HL-60/S4 treated with phorbol 12-myristate 13-acetate at 8.2 ng/mL for 4 days and 3 days (cell line): ENCODE data around the gene MRPL23.

Source experiments
- in situ Hi-C: fragments of 300-500 bp; cut with MboI; formaldehyde crosslinking; loops from 2 replicates; pipeline ENCODE4 v1.15.0; 2022; ENCODE audit warnings: low sequenced_read_pairs

The MRPL23 gene

DNA sequence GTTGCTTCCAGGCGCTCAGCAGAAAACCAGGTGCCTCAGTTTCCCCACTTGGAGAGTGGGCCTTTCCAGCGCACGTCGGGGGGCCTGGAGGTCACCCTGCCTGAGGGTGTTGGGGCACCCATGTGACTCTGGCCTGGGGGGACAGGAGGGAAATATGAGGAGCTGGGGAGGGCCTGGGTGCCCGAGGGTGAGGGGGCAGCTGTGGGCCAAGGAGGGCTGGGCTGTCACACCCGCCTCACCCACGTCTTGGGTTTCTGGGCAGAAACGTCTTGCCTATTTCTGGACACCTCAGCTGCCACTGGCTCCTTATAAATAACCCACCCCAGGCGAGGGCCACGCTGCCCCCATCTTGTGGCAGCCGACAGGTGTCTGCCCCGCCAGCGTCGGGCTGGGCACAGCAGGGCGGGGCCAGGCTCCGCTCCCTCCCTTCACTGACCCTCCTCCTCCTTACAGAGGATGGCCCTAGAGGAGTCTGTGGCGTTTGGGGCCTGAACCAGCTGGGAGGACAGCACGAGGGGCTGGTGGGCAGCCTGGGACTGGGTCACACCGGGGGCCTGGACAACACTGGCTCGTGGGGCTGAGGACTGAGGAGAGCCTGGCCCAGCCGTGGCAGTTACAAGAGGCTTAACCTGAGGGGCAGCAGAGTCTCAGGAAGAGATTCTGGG lies 26.1 kb upstream of the MRPL23 start:
- in situ Hi-C loops: no loop called here

- in situ Hi-C loops: no loop called here
These were observed 25.5 kb upstream of the MRPL23 start for GRCh38 chr11:1921574-1922141.

GRCh38 chr11:1922481-1923081 lies 24.6 kb upstream of the MRPL23 start:
- in situ Hi-C loops: no loop called here

DNA sequence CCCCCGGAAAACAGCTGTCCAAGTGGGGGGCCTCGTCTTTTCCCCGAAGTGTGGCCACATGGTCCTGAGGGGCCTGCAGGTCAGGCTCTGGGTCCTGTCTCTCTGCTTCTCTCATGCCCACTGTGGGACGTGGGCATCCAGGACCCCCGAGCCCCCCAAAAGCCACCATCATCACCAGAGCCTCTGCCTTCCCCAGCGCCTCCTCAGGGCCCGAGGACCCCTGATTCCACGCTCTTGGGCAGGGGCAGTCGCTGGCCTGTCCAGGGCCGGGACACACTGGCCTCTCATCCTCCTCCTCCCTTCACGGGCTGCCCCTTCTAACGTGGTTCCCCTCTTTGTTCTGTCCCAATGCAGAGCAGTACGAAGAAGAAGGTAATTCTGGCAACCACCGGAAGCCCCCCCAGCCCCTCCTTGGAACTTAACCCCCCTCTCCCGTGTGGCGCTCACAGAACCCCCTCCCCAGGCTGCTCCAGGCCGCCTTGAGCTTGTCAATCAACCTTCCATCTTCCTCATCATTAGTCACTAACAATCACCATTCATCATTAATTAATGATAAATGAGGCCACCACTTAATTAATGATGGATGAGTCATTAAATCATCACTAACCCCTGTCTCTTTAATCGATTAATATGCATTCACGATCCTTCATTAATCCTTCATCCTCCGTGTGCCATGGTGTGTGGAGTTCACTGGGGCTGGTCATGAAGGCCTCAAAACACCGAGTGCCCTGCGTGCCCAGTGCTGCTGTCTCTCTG lies 23.8 kb upstream of the MRPL23 start:
- in situ Hi-C loops: no loop called here

DNA sequence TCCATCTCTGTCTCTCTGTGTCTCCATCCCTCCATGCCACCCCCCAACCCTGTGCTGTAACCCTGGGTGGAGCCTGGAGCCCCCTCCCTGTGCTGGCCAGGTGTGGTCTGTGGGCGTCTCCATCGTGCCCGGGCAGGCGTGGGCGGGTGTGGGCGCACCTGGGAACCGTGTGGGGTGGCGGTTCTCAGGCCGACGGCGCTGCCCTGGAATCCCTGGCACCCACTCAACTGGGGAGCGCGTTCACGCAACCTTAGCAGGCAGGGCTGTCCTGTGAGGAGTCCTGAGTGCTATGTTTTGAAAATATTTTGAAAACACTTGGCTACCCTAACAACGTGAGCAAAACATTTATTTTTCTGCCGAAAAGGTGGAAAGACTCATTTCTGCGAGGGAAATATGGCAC lies 23.0 kb upstream of the MRPL23 start:
- in situ Hi-C loops: no loop called here

- in situ Hi-C loops: no loop called here
These were observed 22.3 kb upstream of the MRPL23 start for GRCh38 chr11:1924646-1925372.

- in situ Hi-C loops: no loop called here
These were observed 21.6 kb upstream of the MRPL23 start for GRCh38 chr11:1925373-1926155.

- in situ Hi-C loops: no loop called here
These were observed 20.7 kb upstream of the MRPL23 start for GRCh38 chr11:1926156-1927025.

GRCh38 chr11:1927026-1927847 lies 19.9 kb upstream of the MRPL23 start:
- in situ Hi-C loops: no loop called here

GRCh38 chr11:1927848-1928469 lies 19.2 kb upstream of the MRPL23 start:
- in situ Hi-C loops: no loop called here

DNA sequence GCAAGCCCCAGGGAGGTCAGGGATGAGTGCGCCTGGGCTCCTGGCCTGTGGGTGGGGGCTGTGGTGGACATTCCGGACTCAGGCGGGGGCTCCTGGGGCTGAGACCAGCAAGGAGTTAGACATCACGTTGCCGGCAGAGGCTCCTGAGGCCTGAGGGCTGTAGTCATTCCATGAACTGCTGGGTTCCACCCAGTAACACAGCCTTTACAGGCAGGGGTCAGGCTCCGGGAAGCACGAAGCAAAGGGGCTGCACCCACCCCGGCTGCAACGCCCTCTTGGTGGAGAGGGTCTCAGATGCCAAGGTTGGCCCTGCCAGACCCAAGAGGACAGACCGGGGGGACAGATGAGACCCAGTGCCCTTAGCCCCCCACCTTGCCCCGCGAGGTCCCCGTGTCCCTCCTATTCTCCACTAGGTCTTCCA lies 18.7 kb upstream of the MRPL23 start:
- in situ Hi-C loops: no loop called here

DNA sequence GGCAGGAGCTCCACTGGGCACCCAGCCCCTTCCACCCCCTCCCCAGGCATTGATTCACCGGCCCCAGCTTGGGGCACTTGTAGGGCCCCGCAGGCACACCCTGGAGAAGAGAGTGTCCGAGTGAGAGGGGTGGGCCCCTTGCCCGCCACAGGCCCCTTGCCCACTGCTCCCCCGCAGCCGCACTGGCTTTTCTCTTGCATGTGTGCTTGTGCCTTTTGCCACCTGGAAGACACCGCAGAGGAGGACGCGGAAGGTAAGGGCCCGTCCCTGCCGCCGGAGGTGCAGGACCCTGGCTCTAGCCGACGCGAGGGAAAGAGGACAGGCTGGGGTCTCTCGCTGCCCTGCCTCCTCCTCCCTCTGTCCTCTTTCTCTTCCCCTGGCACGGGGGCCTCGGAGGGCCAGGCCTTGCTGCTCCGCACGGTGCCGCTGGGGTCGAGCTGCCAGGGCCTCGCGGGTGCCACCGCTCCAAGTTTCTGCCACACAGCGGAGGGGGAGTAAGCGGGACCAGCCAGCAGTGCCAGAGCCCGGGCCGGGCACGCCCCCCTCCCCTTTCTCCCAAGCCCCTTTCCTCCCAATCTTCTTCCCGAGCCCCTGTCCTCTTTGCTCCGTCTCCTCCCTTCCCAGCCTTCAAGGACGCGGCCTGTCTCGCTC lies 18.1 kb upstream of the MRPL23 start:
- in situ Hi-C loops: no loop called here

DNA sequence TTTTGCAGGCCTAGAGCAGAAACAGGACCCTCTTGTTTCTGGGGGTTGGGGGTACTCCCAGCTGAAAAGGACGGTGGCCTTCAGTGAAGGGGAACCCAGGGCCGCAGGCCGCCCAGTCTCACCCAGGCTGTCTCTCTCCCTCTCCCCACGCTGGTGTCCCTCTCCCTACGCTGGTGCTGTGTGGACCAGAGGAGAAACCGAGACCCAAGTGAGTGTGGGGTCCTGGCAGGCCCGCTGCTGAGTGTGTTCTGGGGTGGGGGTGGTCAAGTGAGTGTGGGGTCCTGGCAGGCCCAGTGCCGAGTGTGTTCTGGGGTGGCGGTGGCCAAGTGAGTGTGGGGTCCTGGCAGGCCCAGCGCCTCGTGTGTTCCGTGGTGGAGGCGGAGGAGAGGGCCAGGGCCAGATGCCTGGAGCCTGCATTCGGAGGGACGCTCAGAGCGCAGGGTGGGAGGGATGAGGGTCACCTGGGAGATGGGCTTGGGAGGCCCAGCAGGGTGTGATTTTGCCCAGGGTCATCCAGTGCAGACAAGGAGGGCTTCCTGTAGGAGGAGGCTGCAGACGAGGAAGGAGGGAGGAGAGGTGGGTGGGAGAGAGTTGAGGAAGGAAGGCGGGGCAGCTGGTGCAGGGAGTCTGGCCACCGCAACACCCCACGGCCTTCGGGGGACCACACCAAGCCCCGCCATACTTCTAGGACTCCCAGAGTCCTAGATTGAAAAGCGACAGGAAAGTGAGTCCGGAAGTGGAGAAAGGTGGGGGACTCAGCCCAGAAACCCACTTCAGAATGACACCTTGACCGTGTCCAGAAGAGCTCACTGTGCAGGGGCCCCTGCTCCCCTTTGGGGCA lies 17.3 kb upstream of the MRPL23 start:
- in situ Hi-C loops: no loop called here

DNA sequence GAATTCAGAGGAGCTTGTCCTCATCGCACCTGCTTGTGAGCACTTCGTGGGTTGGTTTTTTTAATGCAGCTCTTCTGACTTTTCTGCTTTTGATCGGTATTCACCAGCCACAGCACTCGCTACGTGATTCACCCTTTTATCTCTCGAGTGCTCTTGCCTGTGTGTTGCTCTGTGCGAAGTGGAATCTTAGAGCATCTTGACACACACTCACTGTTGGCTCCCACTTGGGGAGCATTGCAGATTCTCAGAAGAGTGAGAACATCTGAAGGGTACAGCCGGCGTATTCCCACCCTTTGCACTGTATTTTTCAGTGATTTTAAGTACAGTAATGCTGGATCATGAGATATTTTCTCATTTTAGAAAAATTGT lies 16.7 kb upstream of the MRPL23 start:
- in situ Hi-C loops: no loop called here

GRCh38 chr11:1931341-1932104 lies 15.6 kb upstream of the MRPL23 start:
- in situ Hi-C loops: no loop called here

- in situ Hi-C loops: no loop called here
These were observed 15.0 kb upstream of the MRPL23 start for GRCh38 chr11:1932105-1932480.
